Stimulated activated effector memory CD8-positive, alpha-beta T cell treated with anti-CD3 and anti-CD28 coated beads, Interleukin-12 subunit alpha, Interleukin-12 subunit beta, amount 100 ng/mL, for 72 hours (primary cell): Measurements from ENCODE around the gene CYP1A2.
A peak's percentile ranks its signal among the peaks of the same experiment; 100 is the strongest.
"Not testable (repeated sequence)": the region's sequence is repeated elsewhere in the genome, so short reads cannot be mapped to it uniquely, and the experiment has no call there.

ENCODE experiments used
- ATAC-seq: fragments of 150-1000 bp; cut with Tn5 transposase; 2 replicates; pipeline ENCODE4 v1.10.0; 2021
- DNase-seq, 2 donors: peaks; one replicate each; pipeline ENCODE4 v3.0.0; 2021 to 2022; ENCODE audit warnings: low spot score in 2 of 2
- H3K27ac Mint-ChIP-seq: one replicate; pipeline ENCODE4 v1.8.0; 2022; ENCODE audit warnings: mild to moderate bottlenecking, mixed read lengths
- H3K36me3 Mint-ChIP-seq: one replicate; pipeline ENCODE4 v1.8.0; 2022; ENCODE audit warnings: mild to moderate bottlenecking, mixed read lengths
- H3K4me1 Mint-ChIP-seq: one replicate; pipeline ENCODE4 v1.8.0; 2022; ENCODE audit warnings: mixed read lengths
- H3K4me3 Mint-ChIP-seq: one replicate; pipeline ENCODE4 v1.8.0; 2022; ENCODE audit warnings: mild to moderate bottlenecking, mixed read lengths
- H3K9me3 Mint-ChIP-seq: one replicate; pipeline ENCODE4 v1.8.0; 2022; ENCODE audit warnings: mixed read lengths

CYP1A2 gene

GRCh38 chr15:74779162-74779648 lies 30.6 kb downstream of the CYP1A2 start:
- DNase-seq (no peak), ATAC-seq (no peak)
- Mint-ChIP-seq H3K36me3 (peaks cover 36% of the 10 kb centered on the region), H3K27ac (peak overlapping the region; percentile 99), H3K4me1 (peaks cover 65% of the 10 kb centered on the region), H3K9me3 (no peaks in the 10 kb centered on the region), H3K4me3 (peak overlapping the region; percentile 96)

GRCh38 chr15:74780523-74781430 lies 32.1 kb downstream of the CYP1A2 start:
- Mint-ChIP-seq H3K4me1 (peaks cover 81% of the 10 kb centered on the region), H3K36me3 (peaks cover 50% of the 10 kb centered on the region), H3K9me3 (no peaks in the 10 kb centered on the region), H3K4me3 (peak overlapping the region; percentile 96), H3K27ac (peak overlapping the region; percentile 99)
- peak in 1 of 2 donors; percentile 69 for DNase-seq
- peak; percentile 27 for ATAC-seq

- Mint-ChIP-seq H3K4me1 (peaks cover 83% of the 10 kb centered on the region), H3K4me3 (peak within 1 kb of the TSS; percentile 96), H3K9me3 (no peaks in the 10 kb centered on the region), H3K27ac (peak within 1 kb of the TSS; percentile 99), H3K36me3 (peaks cover 57% of the 10 kb centered on the region)
- DNase-seq (peak; percentile 84 to 89), ATAC-seq (peak; percentile 75)
Observed at GRCh38 chr15:74781431-74782258, 33.0 kb downstream of the CYP1A2 start, which contains the start of gene CSK. Gene CSK (plus strand): TSS chr15:74782080. CDS start chr15:74798298, 16,218 bp downstream.

- ATAC-seq (peak; percentile 27), DNase-seq (peak in 1 of 2 donors; percentile 70)
- H3K36me3 Mint-ChIP-seq, result peaks cover 59% of the 10 kb centered on the region
- H3K27ac Mint-ChIP-seq, result peak overlapping the region; percentile 96
- H3K4me3 Mint-ChIP-seq, result peak overlapping the region; percentile 96
- peaks cover 83% of the 10 kb centered on the region for H3K4me1 Mint-ChIP-seq
- H3K9me3 Mint-ChIP-seq, result no peaks in the 10 kb centered on the region
Observed at GRCh38 chr15:74782259-74783071, 33.8 kb downstream of the CYP1A2 start.

GRCh38 chr15:74783072-74783807 lies 34.6 kb downstream of the CYP1A2 start:
- H3K4me1 Mint-ChIP-seq, result peaks cover 83% of the 10 kb centered on the region
- peak overlapping the region; percentile 96 for H3K4me3 Mint-ChIP-seq
- ATAC-seq (no peak), DNase-seq (peak in 1 of 2 donors; percentile 66)
- peaks cover 66% of the 10 kb centered on the region for H3K36me3 Mint-ChIP-seq
- no peaks in the 10 kb centered on the region for H3K9me3 Mint-ChIP-seq
- H3K27ac Mint-ChIP-seq, result peak overlapping the region; percentile 96

- DNase-seq (no peak), ATAC-seq (no peak)
- Mint-ChIP-seq H3K4me3 (peak overlapping the region; percentile 96), H3K27ac (peak overlapping the region; percentile 96), H3K36me3 (peaks cover 71% of the 10 kb centered on the region), H3K9me3 (no peaks in the 10 kb centered on the region), H3K4me1 (peaks cover 83% of the 10 kb centered on the region)
Observed at GRCh38 chr15:74783808-74784175, 35.1 kb downstream of the CYP1A2 start.

- Mint-ChIP-seq H3K4me3 (peak overlapping the region; percentile 96), H3K4me1 (peaks cover 83% of the 10 kb centered on the region), H3K27ac (peak overlapping the region; percentile 96), H3K36me3 (peaks cover 80% of the 10 kb centered on the region), H3K9me3 (no peaks in the 10 kb centered on the region)
- ATAC-seq (no peak), DNase-seq (no peak)
Observed at GRCh38 chr15:74784426-74785193, 36.0 kb downstream of the CYP1A2 start.

GRCh38 chr15:74785194-74786032 lies 36.8 kb downstream of the CYP1A2 start:
- Mint-ChIP-seq H3K4me3 (peak overlapping the region; percentile 96), H3K27ac (peak overlapping the region; percentile 96), H3K9me3 (no peaks in the 10 kb centered on the region), H3K4me1 (peaks cover 83% of the 10 kb centered on the region), H3K36me3 (peaks cover 85% of the 10 kb centered on the region)
- no peak for ATAC-seq
- peak in 1 of 2 donors; percentile 65 for DNase-seq

GRCh38 chr15:74786081-74786480 lies 37.4 kb downstream of the CYP1A2 start:
- ATAC-seq, DNase-seq, H3K9me3 Mint-ChIP-seq: not testable (repeated sequence)
- H3K4me3 Mint-ChIP-seq, result peak overlapping the region; percentile 96
- peaks cover 83% of the 10 kb centered on the region for H3K4me1 Mint-ChIP-seq
- H3K27ac Mint-ChIP-seq, result peak overlapping the region; percentile 96
- H3K36me3 Mint-ChIP-seq, result peaks cover 86% of the 10 kb centered on the region

GRCh38 chr15:74786551-74787165 lies 38.0 kb downstream of the CYP1A2 start:
- ATAC-seq, result no peak
- Mint-ChIP-seq H3K27ac (peak overlapping the region; percentile 96), H3K4me3 (peak overlapping the region; percentile 96), H3K36me3 (peaks cover 86% of the 10 kb centered on the region), H3K4me1 (peaks cover 83% of the 10 kb centered on the region), H3K9me3 (no peaks in the 10 kb centered on the region)
- DNase-seq, result no peak

- Mint-ChIP-seq H3K9me3 (no peaks in the 10 kb centered on the region), H3K27ac (peak overlapping the region; percentile 96), H3K4me3 (peak overlapping the region; percentile 96), H3K36me3 (peaks cover 93% of the 10 kb centered on the region), H3K4me1 (peaks cover 90% of the 10 kb centered on the region)
- DNase-seq, result peak; percentile 74 to 93
- peak; percentile 88 for ATAC-seq
Observed at GRCh38 chr15:74787251-74788041, 38.8 kb downstream of the CYP1A2 start.
